ENCODE measurements around the gene CACNA2D2.

- TF ChIP-seq CTCF (IDR thresholded peaks at IDR 0.05) (no peak), POLR2A (IDR thresholded peaks at IDR 0.05) (no peak)
Measured at GRCh38 chr3:50389414-50389767, 114.0 kb downstream of the CACNA2D2 start.

All from prostate gland (tissue), 2 donors.